OCI-LY3 (cell line): ENCODE measurements around the gene ACTA1.

Source experiments
- H2AFZ ChIP-seq: fragments of 200-600, 300-600 bp; shearing (Covaris generic); 2 replicates; pipeline ENCODE4 v1.6.0; 2014; ENCODE audit warnings: antibody characterized with exemption, low read depth, low read length
- H3K27ac ChIP-seq: fragments of 200-600, 300-600 bp; sonication (generic); 2 replicates; pipeline ENCODE4 v1.5.1; 2014; ENCODE audit warnings: mild to moderate bottlenecking, low read length, moderate library complexity, mixed read lengths
- H3K27me3 ChIP-seq: fragments of 200-600, 300-600 bp; sonication (generic); 2 replicates; pipeline ENCODE4 v1.6.1; 2014; ENCODE audit warnings: low read depth, low read length, mixed read lengths
- H3K36me3 ChIP-seq: fragments of 200-600, 300-600 bp; sonication (generic); replicated peaks from 2 replicates; pipeline ENCODE3; 2014; ENCODE audit warnings: low read depth, low read length, mixed read lengths
- H3K4me1 ChIP-seq: fragments of 300-600, 200-600 bp; sonication (generic); 2 replicates; pipeline ENCODE4 v1.6.1; 2014; ENCODE audit warnings: low read length, mixed read lengths
- H3K4me2 ChIP-seq: fragments of 200-600, 300-600 bp; sonication (generic); 2 replicates; pipeline ENCODE4 v1.6.1; 2014; ENCODE audit warnings: low read length, mixed read lengths
- H3K4me3 ChIP-seq: fragments of 300-600, 200-600 bp; sonication (generic); 2 replicates; pipeline ENCODE4 v1.5.1; 2014; ENCODE audit warnings: antibody characterized with exemption, mild to moderate bottlenecking, low read length, moderate library complexity
- H3K79me2 ChIP-seq: fragments of 300-600, 200-600 bp; shearing (Covaris generic); 2 replicates; pipeline ENCODE4 v1.6.1; 2014; ENCODE audit warnings: mild to moderate bottlenecking, low read length, mixed read lengths
- H3K9ac ChIP-seq: fragments of 300-600, 200-600 bp; shearing (Covaris generic); 2 replicates; pipeline ENCODE4 v1.6.0; 2014; ENCODE audit warnings: mild to moderate bottlenecking, low read length, moderate library complexity
- H3K9me3 ChIP-seq: fragments of 200-600, 300-600 bp; shearing (Covaris generic); 2 replicates; pipeline ENCODE4 v1.6.1; 2014; ENCODE audit warnings: low read length, mixed read lengths; ENCODE audit not compliant: insufficient read depth
- H4K20me1 ChIP-seq: fragments of 200-600, 300-600 bp; sonication (generic); 2 replicates; pipeline ENCODE4 v1.6.1; 2016; ENCODE audit warnings: low read length, mixed read lengths; ENCODE audit not compliant: insufficient read depth
- CTCF ChIP-seq: fragments of 200-600, 300-600 bp; sonication (generic); IDR thresholded peaks from 2 replicates; pipeline ENCODE4 v1.5.1; 2014; ENCODE audit warnings: antibody characterized with exemption, low read length, low read depth
- EZH2phosphoT487 ChIP-seq: fragments of 200-600 bp; shearing (Covaris generic); IDR thresholded peaks from 2 replicates; pipeline ENCODE4 v1.6.1; 2018; ENCODE audit warnings: antibody characterized with exemption, mixed run types, low read depth

Gene ACTA1

GRCh38 chr1:229436201-229436600 lies 2.3 kb upstream of the ACTA1 start:
- H3K4me3 ChIP-seq = no peak overlapping the region
- H2AFZ ChIP-seq = no peak overlapping the region
- H3K4me1 ChIP-seq = peaks cover 12% of the 10 kb centered on the region
- no peak for TF ChIP-seq EZH2phosphoT487
- TF ChIP-seq CTCF = no peak
- H3K27me3 ChIP-seq = no peaks in the 10 kb centered on the region
- no peaks in the 10 kb centered on the region for H3K9me3 ChIP-seq
- peaks cover 22% of the 10 kb centered on the region for H3K36me3 ChIP-seq
- no peaks in the 10 kb centered on the region for H3K79me2 ChIP-seq
- H4K20me1 ChIP-seq = no peaks in the 10 kb centered on the region
- H3K27ac ChIP-seq = no peak overlapping the region
- no peak overlapping the region for H3K9ac ChIP-seq
- H3K4me2 ChIP-seq = no peak overlapping the region

GRCh38 chr1:229434641-229435051 lies 752 bp upstream of the ACTA1 start:
- Histone ChIP-seq H2AFZ (no peak overlapping the region), H3K79me2 (no peaks in the 10 kb centered on the region), H3K9ac (no peak overlapping the region), H3K27me3 (no peaks in the 10 kb centered on the region), H3K4me1 (peaks cover 8% of the 10 kb centered on the region), H3K36me3 (peaks cover 11% of the 10 kb centered on the region), H4K20me1 (no peaks in the 10 kb centered on the region), H3K4me2 (no peak overlapping the region), H3K9me3 (no peaks in the 10 kb centered on the region), H3K27ac (no peak overlapping the region), H3K4me3 (no peak overlapping the region)
- no peak for TF ChIP-seq CTCF
- TF ChIP-seq EZH2phosphoT487 = no peak

GRCh38 chr1:229433364-229434004 lies 410 bp downstream of the ACTA1 start:
- Histone ChIP-seq H3K4me1 (peaks cover 19% of the 10 kb centered on the region), H3K9ac (no peak overlapping the region), H3K4me2 (no peak overlapping the region), H3K36me3 (peaks cover 3% of the 10 kb centered on the region), H4K20me1 (no peaks in the 10 kb centered on the region), H3K9me3 (no peaks in the 10 kb centered on the region), H3K27me3 (peaks cover under 1% of the 10 kb centered on the region; the same call in 1 of the 2 replicates), H3K79me2 (no peaks in the 10 kb centered on the region), H3K4me3 (no peak overlapping the region), H3K27ac (no peak overlapping the region), H2AFZ (no peak overlapping the region)
- no peak for TF ChIP-seq EZH2phosphoT487
- no peak for TF ChIP-seq CTCF

- Histone ChIP-seq H3K4me1 (peaks cover 23% of the 10 kb centered on the region), H3K4me3 (no peak overlapping the region), H3K27ac (no peak overlapping the region), H2AFZ (no peak overlapping the region), H3K4me2 (no peak overlapping the region), H3K27me3 (peaks cover 6% of the 10 kb centered on the region), H3K9ac (no peak overlapping the region), H4K20me1 (no peaks in the 10 kb centered on the region), H3K79me2 (no peaks in the 10 kb centered on the region), H3K36me3 (peaks cover 3% of the 10 kb centered on the region), H3K9me3 (no peaks in the 10 kb centered on the region)
- TF ChIP-seq EZH2phosphoT487 (no peak), CTCF (no peak)
Observed at GRCh38 chr1:229432905-229433304, 989 bp downstream of the ACTA1 start.
